ENCODE measurements around the gene PPY.
"Not testable (repeated sequence)": the region's sequence is repeated elsewhere in the genome, so short reads cannot be mapped to it uniquely, and the experiment has no call there.

PPY gene

GRCh38 chr17:43942051-43942685 is at the start of gene PPY:
PPY (minus strand) TSS chr17:43942476; CDS start chr17:43941654, 822 bp downstream.
- no peak for DNase-seq

DNA sequence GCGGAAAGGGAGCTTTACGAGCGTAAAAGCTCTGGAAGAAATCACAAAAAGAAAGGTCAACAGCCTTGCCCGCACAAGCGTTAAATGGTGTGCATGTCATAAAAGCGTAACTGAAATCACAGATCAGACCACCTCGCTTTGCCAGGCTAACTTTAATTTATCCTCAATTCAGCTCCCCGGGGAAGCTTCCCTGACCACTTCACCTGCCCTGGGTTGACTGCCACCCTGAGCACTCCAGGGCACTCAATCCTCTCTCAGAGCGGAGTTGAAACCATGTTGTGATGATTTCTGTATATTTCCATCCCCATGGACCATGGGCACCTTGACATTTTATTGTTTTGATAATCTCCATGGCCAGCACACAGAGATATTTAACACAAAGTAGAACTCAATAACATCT is 46.0 kb upstream of the PPY start:
- DNase-seq = no peak

- no peak for DNase-seq
Observed at GRCh38 chr17:43987131-43988021, 45.1 kb upstream of the PPY start.

GRCh38 chr17:43986225-43986981 is 44.1 kb upstream of the PPY start:
- DNase-seq = no peak

GRCh38 chr17:43984521-43984920 is 42.2 kb upstream of the PPY start:
- DNase-seq = no peak

GRCh38 chr17:43983515-43984411 is 41.5 kb upstream of the PPY start:
- DNase-seq = no peak

- DNase-seq = no peak
Observed at GRCh38 chr17:43983196-43983514, 40.9 kb upstream of the PPY start.

DNA sequence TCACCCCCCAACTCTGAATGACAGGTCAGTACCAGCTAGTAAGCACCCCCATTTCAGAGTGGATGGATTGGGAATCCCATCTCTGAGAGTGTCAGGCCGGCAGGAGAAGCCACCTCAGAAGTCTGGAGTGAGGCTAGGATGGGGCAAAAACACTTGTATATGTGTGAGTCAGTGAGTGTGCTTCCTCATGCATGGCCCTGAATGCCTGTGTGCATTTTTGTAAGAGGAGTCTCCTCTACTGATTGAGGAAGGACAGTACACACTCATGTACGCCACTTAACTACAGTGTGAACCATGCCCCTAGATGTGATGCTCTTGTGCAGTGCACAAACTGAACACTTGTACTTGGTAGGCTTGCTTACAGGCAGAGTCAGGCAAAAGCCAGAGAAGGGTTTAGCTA is 39.9 kb upstream of the PPY start:
- DNase-seq = no peak

DNA sequence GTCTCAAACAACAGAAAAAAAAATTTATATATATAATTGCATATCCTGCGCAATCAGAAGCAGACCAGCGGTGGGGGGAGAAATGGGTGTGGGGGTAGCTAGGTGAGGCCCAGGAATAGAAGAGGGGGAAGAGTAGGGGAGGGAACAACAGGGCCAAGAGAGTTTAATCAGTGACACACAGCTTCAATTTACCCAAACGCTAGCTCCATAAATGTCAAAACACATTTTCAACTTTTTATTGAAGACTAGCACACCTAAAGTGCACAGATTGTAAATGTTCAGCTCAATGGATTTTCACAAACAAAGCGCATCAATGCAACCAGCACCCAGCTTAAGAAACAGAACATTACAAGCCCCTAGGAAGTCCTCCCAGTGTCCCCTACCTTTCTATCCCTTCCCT is 37.4 kb upstream of the PPY start:
- no peak for DNase-seq

DNA sequence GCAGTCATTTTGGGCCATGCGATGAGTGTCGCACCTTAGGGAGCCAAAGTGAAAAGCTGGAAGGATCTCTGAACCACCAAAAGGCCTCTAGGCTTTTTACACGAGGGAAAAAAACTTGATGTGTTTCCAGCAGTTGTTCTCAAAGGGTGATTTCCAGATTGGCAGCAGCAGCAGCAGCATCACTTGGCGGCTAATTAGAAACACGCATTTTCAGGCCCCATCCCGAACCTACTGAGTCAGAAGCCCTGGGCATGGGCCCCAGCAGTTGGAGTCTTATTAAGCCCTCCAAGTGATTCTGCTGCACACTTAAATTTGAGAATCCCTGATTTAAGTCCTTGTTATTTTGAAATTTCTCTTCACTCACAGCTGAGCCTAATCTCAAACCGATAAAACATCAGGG is 36.7 kb upstream of the PPY start:
- no peak for DNase-seq

- DNase-seq = no peak
Observed at GRCh38 chr17:43978078-43978477, 35.8 kb upstream of the PPY start.

- no peak for DNase-seq
Observed at GRCh38 chr17:43976963-43977837, 34.9 kb upstream of the PPY start.

GRCh38 chr17:43975898-43976297 is 33.6 kb upstream of the PPY start:
- no peak for DNase-seq

DNA sequence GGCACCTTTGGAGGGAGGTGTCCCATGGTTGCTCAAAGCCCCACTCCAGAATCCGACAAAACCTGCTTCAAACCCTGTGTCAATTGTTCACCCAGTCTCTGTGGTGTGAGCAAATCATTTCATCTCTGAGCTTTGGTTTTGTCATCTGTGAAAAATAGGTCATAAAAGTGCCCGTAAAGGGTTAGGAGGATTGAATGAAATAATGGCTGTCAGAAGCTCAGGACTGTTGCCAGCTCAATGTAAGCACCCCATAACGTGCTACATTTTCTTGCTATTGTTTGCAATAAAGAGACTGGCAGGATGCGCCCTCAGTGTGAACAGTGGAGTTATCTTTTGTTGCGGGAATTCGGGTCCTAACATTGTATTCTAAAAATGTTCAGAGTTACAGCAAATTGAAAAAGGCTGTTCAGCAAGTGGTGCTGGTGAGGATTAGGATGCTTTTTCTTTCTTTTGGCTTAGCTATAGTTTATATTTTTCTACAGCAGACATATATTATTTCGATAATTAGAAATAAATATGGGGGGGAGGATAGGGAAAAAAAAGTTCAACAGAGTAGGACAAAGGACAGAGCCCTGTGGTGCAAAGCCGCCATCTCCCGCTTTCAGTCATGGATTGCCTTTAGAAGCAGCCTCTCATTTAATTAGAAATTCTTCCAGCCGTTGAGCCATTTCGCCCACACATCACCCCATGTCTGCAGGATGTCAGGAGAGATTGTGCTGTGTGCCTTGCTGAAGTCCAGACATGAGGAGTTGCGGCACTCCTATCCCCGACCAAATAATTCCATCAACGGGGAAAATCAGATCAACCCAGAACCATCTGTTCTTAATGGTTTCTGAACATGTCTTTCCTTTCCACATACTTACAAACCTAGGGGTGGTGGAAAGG is 32.3 kb upstream of the PPY start:
- no peak for DNase-seq

DNA sequence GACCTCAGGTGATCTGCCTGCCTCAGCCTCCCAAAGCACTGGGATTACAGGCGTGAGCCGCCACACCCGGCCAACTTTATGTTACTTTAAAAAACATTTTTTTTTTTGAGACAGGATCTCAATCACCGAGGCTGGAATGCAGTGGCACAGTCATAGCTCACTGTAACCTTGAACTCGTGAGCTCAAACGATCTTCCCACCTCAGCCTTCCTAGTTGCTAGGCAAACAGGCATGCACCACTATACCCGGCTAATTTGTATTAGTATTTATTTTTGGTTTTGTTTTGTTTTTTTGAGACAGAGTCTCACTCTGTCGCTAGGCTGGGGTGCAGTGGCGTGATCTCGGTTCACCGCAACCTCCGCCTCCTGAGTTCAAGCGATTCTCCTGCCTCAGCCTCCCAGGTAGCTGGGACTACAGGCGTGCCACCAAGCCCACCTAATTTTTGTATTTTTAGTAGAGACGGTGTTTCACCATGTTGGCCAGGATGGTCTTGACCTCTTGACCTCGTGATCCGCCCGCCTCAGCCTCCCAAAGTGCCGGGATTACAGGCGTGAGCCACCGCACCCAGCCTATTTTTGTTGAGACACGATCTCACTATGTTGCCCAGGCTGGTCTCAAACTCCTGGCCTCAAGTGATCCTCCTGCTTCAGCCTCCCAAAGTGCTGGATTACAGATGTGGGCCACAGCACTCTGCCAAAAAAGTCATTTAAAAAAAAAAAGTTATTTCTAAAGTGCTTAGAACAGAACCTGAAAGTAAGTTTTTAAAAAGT is 30.4 kb upstream of the PPY start:
- not testable (repeated sequence) for DNase-seq

GRCh38 chr17:43971436-43971835 is 29.2 kb upstream of the PPY start:
- not testable (repeated sequence) for DNase-seq

DNA sequence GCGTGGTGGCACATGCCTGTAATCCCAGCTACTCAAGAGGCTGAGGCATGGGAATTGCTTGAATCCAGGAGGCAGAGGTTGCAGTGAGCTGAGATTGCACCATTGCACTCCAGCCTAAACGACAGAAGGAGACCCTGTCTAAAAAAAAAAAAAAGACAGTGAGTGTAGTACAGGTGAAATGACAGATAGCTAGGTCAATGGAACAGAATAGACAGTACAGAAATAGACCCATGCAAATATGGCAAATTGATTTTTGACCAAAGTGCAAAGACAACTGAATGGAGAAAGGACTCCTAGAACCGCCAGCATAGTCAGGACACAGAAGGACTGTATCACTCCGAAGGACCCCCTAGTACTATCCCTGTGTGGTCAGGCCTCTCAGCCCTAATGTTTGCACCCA is 28.1 kb upstream of the PPY start:
- DNase-seq = no peak

GRCh38 chr17:43967251-43967875 is 25.1 kb upstream of the PPY start:
- no peak for DNase-seq

DNA sequence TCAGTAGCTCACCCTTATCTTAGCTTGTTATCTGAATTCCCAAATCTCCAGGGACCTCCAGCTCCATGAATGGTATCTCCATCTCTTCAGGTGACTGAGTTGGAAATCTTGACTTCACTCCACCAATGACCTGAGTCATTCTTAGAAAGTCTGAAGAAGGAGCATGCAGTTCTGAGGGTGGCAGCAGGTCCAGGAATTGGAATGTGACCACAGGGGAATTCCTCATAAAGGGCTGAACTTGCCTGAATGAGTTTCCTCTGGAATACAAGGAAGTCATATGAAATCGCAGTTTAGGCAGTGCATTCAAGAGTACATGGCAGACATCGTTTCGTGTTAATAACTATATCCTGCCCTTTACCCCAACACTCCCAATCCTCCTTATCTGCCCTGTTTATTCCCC is 24.0 kb upstream of the PPY start:
- DNase-seq = no peak

All from activated effector memory CD4-positive, alpha-beta T cell treated with anti-CD3 and anti-CD28 coated beads, Interleukin-2, amount 50 U/mL, for 16 hours (primary cell).